Kidney epithelial cell (primary cell): Measurements from ENCODE around the gene CR2. TPM values are rescaled to one million over a fixed set of nuclear protein-coding genes. Genes with fewer than 3 reads are reported as not detected.
"Not testable (repeated sequence)": the region's sequence is repeated elsewhere in the genome, so short reads cannot be mapped to it uniquely, and the experiment has no call there.

Source experiments
- DNase-seq: peaks from one replicate; pipeline ENCODE4 v3.0.0-alpha.2; 2010; ENCODE audit warnings: low read depth
- H3K27me3 ChIP-seq: 2 replicates; pipeline ENCODE4 v1.6.0; 2011; ENCODE audit warnings: low read length; ENCODE audit not compliant: control insufficient read depth, insufficient read depth
- H3K36me3 ChIP-seq: 2 replicates; pipeline ENCODE4 v1.5.1; 2011; ENCODE audit warnings: low read length; ENCODE audit not compliant: control insufficient read depth, insufficient read depth
- H3K4me3 ChIP-seq: 2 replicates; pipeline ENCODE4 v1.5.1; 2011; ENCODE audit warnings: low read depth, mild to moderate bottlenecking, control low read depth, low read length
- CTCF ChIP-seq: IDR thresholded peaks from 2 replicates; pipeline ENCODE4 v1.5.1; 2011; ENCODE audit warnings: mild to moderate bottlenecking, moderate library complexity, low read length, control low read depth, inconsistent platforms; ENCODE audit not compliant: insufficient read depth, poor library complexity, severe bottlenecking
- total RNA-seq: library from RNA; depleted of rRNA; stranded (reverse); fragments of >200 nt; gene quantifications from 2 replicates; pipeline ENCODE4 v1.2.3, GENCODE V29; 2015

CR2 gene
- total RNA-seq, 1 donor from 2014 or later: 0.04 TPM

- DNase-seq: no peak
- Histone ChIP-seq H3K36me3 (no peaks in the 10 kb centered on the region), H3K27me3 (no peaks in the 10 kb centered on the region), H3K4me3 (no peak overlapping the region)
- no peak for TF ChIP-seq CTCF
Measured at GRCh38 chr1:207516729-207517128, 62.6 kb downstream of the CR2 start.

GRCh38 chr1:207518608-207519236 is 64.6 kb downstream of the CR2 start:
- DNase-seq: no peak
- no peak for TF ChIP-seq CTCF

GRCh38 chr1:207519505-207520399 is 65.6 kb downstream of the CR2 start:
- no peak for DNase-seq
- no peaks in the 10 kb centered on the region for H3K36me3 ChIP-seq
- no peaks in the 10 kb centered on the region for H3K27me3 ChIP-seq
- no peak overlapping the region for H3K4me3 ChIP-seq
- TF ChIP-seq CTCF: no peak

More at GRCh38 chr1:207518608-207519236, 64.6 kb downstream of the CR2 start:
- no peak overlapping the region for H3K4me3 ChIP-seq
- no peaks in the 10 kb centered on the region for H3K36me3 ChIP-seq
- no peaks in the 10 kb centered on the region for H3K27me3 ChIP-seq

GRCh38 chr1:207520400-207521345 is 66.5 kb downstream of the CR2 start:
- not testable (repeated sequence) for H3K27me3 ChIP-seq, DNase-seq, H3K36me3 ChIP-seq, H3K4me3 ChIP-seq

GRCh38 chr1:207525239-207525638 is 71.1 kb downstream of the CR2 start:
- H3K36me3 ChIP-seq, DNase-seq, H3K27me3 ChIP-seq, H3K4me3 ChIP-seq: not testable (repeated sequence)

- H3K27me3 ChIP-seq, DNase-seq, H3K36me3 ChIP-seq, H3K4me3 ChIP-seq: not testable (repeated sequence)
Measured at GRCh38 chr1:207528401-207528800, 74.3 kb downstream of the CR2 start.

- DNase-seq, H3K4me3 ChIP-seq, H3K27me3 ChIP-seq, H3K36me3 ChIP-seq: not testable (repeated sequence)
Measured at GRCh38 chr1:207536263-207536662, 82.1 kb downstream of the CR2 start.

Other genes starting within 250 kb of the CR2 start
- 35.4 and 39.0 TPM in 2 replicates for gene CD55, start 132.7 kb upstream of the CR2 start, total RNA-seq
- gene CR1, start 41.8 kb downstream of the CR2 start, total RNA-seq: 0.07 and 0.13 TPM in 2 replicates
- gene CR1L, start 190.8 kb downstream of the CR2 start, total RNA-seq: not detected in 2 replicates